Right lobe of liver (tissue), 4 donors: ENCODE results near the gene TECRL.

ENCODE experiments used
- CTCF ChIP-seq, 4 donors: fragments of 200-600 bp in 3 of 4; fragments of 450-650 bp in 1 of 4; IDR thresholded peaks; one replicate each; pipeline versions ENCODE4 v1.5.1 to v1.8.0; 2016 to 2022; ENCODE audit warnings: antibody characterized with exemption in 4 of 4, mild to moderate bottlenecking in 2 of 4
- POLR2A ChIP-seq: fragments of 450-650 bp; IDR thresholded peaks from one replicate; pipeline ENCODE4 v1.6.1; 2017; ENCODE audit warnings: antibody characterized with exemption, mild to moderate bottlenecking
- donor health status: DM: no; HTN: no; CAD: no.
- donor health status: DM: no; HTN: no; CAD: no.
- donor health status: DM: no; HTN: yes; CAD: no.

- TF ChIP-seq CTCF (IDR thresholded peaks at IDR 0.05) = no peak
- no peak for TF ChIP-seq POLR2A
Observed at GRCh38 chr4:64250061-64250460, 159.2 kb downstream of the TECRL start.
